Upper lobe of right lung (tissue), 1 donor: Measurements from ENCODE around the gene MRPL28. TPM values are rescaled to one million over a fixed set of nuclear protein-coding genes. Genes with fewer than 3 reads are reported as not detected.

Source experiments
- ATAC-seq: fragments of 200-7000 bp; cut with Tn5 transposase; one replicate; pipeline ENCODE4 v1.9.1; 2020; ENCODE audit warnings: mild to moderate bottlenecking, moderate library complexity
- DNase-seq: peaks from one replicate; pipeline ENCODE4 v3.0.0-alpha.2; 2020
- H3K27ac ChIP-seq: fragments of 200-600 bp; one replicate; pipeline ENCODE4 v1.8.0; 2022
- H3K27me3 ChIP-seq: fragments of 200-600 bp; one replicate; pipeline ENCODE4 v1.8.0; 2022; ENCODE audit warnings: mild to moderate bottlenecking
- H3K36me3 ChIP-seq: fragments of 200-600 bp; one replicate; pipeline ENCODE4 v1.8.0; 2022
- H3K4me1 ChIP-seq: fragments of 200-600 bp; one replicate; pipeline ENCODE4 v1.8.0; 2022
- H3K4me3 ChIP-seq: fragments of 200-600 bp; one replicate; pipeline ENCODE4 v1.8.0; 2022; ENCODE audit warnings: mild to moderate bottlenecking
- H3K9me3 ChIP-seq: fragments of 200-600 bp; one replicate; pipeline ENCODE4 v1.8.0; 2022
- intact Hi-C: fragments of 100-400 bp; cut with DNase I; formaldehyde crosslinking; loops from one replicate; pipeline ENCODE4 v1.11.0; 2022
- total RNA-seq: library from RNA; stranded (reverse); fragmentation: NEBNext Ultra II Directional; extraction: Animal tissue kit (Norgen Biotek cat#: 25700); gene quantifications from one replicate; pipeline ENCODE4 v1.2.1, GENCODE V29; 2021
- TF ChIP-seq, protein P1 (sequence below): fragments of 200-600 bp; IDR thresholded peaks from one replicate; pipeline ENCODE4 v1.8.0; 2022; ENCODE audit warnings: antibody characterized with exemption
- donor health status: DM: no; HTN: yes; CAD: no; lungs with severe emphysema.

Gene MRPL28
- total RNA-seq, 1 donor from 2014 or later = 39.0 TPM

DNA sequence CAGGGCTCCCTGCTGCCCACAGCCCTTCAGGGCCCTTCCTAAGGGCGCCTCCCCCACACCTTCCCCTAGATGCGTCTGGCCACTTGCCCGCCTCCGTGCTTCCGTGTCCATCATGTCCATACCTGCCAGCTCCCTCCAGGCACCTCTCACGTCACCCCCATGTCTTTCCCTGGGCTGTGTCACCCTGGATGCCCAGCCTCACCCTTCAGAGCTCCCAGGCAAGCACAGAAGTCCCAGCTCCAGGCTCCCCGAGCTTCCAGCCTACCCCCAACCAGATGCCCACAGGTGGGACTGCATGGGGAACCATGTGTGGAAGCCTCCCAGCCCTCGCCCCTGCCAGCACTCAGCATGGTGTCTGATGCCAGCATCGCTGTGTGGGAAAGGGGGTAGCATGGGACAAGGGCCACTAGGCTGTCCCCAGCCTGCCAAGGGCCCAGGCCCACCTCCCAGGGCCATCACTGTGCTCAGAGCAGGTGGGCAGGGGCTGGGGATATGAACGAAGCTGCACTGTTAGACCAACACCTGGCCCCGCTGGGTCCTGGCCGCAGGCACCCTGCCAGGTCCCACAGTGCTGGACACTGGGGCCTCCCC lies 16.0 kb downstream of the MRPL28 start:
- no peak for DNase-seq
- Histone ChIP-seq H3K36me3 (peaks cover 8% of the 10 kb centered on the region), H3K9me3 (no peaks in the 10 kb centered on the region), H3K27ac (no peak overlapping the region), H3K4me1 (peaks cover 10% of the 10 kb centered on the region), H3K4me3 (no peak overlapping the region), H3K27me3 (no peaks in the 10 kb centered on the region)
- intact Hi-C loops = loop anchor here (10.0 kb wide), 1 partner anchor 120 kb away; the partner anchor contains the start of gene FAM234A
- TF ChIP-seq, protein P1, sequence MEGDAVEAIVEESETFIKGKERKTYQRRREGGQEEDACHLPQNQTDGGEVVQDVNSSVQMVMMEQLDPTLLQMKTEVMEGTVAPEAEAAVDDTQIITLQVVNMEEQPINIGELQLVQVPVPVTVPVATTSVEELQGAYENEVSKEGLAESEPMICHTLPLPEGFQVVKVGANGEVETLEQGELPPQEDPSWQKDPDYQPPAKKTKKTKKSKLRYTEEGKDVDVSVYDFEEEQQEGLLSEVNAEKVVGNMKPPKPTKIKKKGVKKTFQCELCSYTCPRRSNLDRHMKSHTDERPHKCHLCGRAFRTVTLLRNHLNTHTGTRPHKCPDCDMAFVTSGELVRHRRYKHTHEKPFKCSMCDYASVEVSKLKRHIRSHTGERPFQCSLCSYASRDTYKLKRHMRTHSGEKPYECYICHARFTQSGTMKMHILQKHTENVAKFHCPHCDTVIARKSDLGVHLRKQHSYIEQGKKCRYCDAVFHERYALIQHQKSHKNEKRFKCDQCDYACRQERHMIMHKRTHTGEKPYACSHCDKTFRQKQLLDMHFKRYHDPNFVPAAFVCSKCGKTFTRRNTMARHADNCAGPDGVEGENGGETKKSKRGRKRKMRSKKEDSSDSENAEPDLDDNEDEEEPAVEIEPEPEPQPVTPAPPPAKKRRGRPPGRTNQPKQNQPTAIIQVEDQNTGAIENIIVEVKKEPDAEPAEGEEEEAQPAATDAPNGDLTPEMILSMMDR = no peak
- ATAC-seq = no peak

DNA sequence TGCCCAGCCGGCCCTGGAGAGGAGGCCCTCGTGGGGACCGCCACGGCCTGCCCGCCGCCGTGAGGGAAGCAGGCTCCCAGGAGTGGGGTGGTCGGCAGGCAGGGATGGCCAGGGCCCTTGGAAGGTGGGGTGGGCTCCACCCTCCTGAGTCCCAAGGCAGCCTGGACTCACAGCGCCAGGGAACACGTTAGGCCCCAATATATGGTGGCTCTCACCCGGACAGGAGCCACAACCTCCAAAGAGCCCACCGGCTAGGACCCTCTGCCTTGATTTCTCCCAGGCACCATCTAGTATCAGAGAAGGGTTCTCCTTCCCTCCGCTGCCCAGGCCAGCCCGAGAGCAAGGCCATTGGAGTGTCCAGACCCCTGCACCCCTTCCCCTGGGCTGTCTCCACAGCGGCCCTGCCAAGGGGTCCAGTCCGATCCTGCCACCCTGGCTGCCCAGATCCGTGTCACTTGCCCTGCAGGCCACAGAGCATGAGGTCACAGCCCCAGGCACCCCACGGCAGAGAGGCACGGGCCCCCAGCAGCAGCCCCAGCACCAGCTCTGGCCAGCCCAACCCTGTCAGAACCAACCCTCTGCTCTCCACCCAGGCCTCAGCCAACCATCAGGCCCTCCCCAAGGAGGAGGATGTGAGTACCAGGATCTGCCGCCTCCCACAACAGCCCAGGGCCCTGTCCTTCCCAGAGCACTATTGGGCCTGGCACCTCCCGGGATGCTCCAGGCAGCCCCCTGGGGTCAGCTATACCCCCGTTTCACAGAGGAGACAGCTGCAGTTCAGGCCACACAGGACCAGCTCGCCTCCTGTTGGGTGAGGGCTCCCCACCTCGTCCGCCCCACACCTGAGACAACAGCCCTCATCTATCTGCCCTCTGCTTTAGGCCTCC lies 16.7 kb downstream of the MRPL28 start:
- H3K4me1 ChIP-seq = peaks cover 10% of the 10 kb centered on the region
- H3K27ac ChIP-seq = peak overlapping the region; percentile 32
- no peaks in the 10 kb centered on the region for H3K9me3 ChIP-seq
- TF ChIP-seq, protein P1 = no peak
- no peaks in the 10 kb centered on the region for H3K27me3 ChIP-seq
- DNase-seq (peak; percentile 72), ATAC-seq (no peak)
- H3K4me3 ChIP-seq = peak overlapping the region; percentile 49
- peaks cover 8% of the 10 kb centered on the region for H3K36me3 ChIP-seq
- intact Hi-C loops = loop anchor here (10.0 kb wide), 1 partner anchor 119 kb away; the partner anchor contains the start of gene FAM234A

DNA sequence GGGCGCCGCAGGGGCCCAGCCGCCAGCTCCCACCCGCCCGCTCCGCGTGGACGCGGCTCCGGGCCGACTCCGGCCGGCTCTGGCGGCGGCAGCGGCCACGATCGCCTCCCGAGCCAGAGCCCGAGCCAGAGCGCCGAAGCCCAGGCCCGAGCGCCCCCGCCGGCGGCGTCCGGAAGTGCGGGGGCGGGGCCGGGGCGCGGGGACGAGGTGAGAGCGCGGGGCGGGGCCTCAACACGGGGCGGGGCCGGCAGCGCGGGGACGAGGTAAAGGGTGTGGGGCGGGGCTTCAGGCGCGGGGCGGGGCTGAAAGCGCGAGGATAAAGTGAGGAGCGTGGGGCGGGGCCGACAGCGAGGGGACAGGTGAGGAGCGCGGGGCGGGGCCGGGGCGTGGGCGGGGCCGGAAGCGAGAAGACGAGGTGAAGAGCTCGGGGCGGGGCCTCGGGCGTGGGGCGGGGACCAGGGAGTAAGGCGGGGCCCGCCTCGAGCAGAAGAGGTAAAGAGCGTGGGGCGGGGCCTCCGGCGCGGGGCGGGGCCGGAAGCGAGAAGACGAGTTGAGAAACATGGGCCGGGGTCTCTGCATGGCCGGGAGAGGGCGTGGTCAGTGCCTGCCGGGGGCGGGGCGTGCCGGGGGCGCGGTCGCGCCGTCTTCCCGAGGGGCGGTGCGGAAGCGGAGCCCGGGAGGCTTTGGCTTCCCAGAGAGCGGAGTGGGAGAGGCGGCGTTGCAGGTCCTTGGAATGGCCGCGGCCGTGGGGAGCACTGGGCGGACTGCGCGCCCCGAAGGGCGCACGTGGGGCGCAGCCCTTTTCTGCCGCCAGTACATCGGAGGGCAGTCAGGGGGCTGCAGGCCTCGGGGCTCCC lies 17.6 kb downstream of the MRPL28 start, which contains the start of gene AXIN1:
TSS of gene AXIN1 (minus strand) at position 177 of the 857 bp plus-strand sequence. CDS start 5,698 bp downstream, outside the sequence.
- H3K27me3 ChIP-seq = no peaks in the 10 kb centered on the region
- H3K27ac ChIP-seq = peak within 1 kb of the TSS; percentile 68
- H3K36me3 ChIP-seq = peaks cover 8% of the 10 kb centered on the region
- peak within 1 kb of the TSS; percentile 69 for H3K4me3 ChIP-seq
- H3K9me3 ChIP-seq = no peaks in the 10 kb centered on the region
- ATAC-seq (peak; percentile 94), DNase-seq (peak; percentile 100)
- peaks cover 10% of the 10 kb centered on the region for H3K4me1 ChIP-seq
- intact Hi-C loops = loop anchor here (10.0 kb wide), 1 partner anchor 118 kb away; the partner anchor contains the start of gene FAM234A
- TF ChIP-seq, protein P1 = peak; percentile 27

DNA sequence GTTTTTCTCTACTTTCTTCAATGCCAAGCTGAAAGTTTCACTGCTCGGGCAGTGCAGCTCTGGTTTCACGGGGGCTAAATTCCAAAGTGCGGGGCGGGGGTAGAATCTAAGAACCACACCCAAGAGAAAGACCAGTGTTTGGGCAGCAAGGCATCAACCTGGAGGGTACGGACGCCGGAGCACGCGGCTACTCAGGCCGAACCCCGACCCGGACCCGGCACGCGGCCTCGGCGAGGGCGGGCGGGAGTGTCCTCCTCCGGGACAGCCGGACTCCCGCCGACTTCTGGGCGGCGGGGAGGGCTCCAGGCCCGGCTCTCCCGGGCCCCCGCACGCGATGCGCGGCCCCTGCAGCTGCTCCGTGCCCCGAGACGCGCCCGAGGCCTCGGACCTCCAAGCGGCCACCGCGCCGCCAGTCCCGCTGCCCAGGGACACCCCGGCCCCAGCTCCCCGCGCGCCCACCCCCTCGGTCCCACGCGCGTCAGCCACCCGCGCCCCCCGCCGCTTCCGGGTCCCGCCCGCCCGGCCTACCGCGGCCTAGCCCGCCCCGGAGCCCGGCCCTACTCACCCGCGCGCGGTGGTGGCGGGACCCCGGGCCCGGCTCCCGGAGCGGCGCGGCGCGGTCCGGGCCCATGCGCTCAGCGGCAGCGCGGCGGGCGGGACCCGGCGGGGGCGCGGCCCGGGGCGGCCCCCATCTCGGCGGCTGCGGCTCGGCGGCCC lies 18.4 kb downstream of the MRPL28 start:
- DNase-seq (peak; percentile 79), ATAC-seq (no peak)
- Histone ChIP-seq H3K27me3 (no peaks in the 10 kb centered on the region), H3K36me3 (peaks cover 8% of the 10 kb centered on the region), H3K27ac (peak overlapping the region; percentile 68), H3K4me3 (peak overlapping the region; percentile 69), H3K9me3 (no peaks in the 10 kb centered on the region), H3K4me1 (peaks cover 10% of the 10 kb centered on the region)
- intact Hi-C loops = loop anchor here (10.0 kb wide), 1 partner anchor 117 kb away; the partner anchor contains the start of gene FAM234A
- TF ChIP-seq, protein P1 = no peak
